GM12878 (cell line): ENCODE results near the gene CFI. TPM values are rescaled to one million over a fixed set of nuclear protein-coding genes. Genes with fewer than 3 reads are reported as not detected.

ENCODE experiments used
- ATAC-seq: fragments of 200-7000 bp; cut with Tn5 transposase; 3 replicates; pipeline ENCODE4 v1.9.1; 2020; ENCODE audit warnings: mild to moderate bottlenecking, moderate library complexity
- BruUV-seq: library from RNA; stranded (reverse); fragments of 400-500 nt; replicated peaks from 2 replicates; lab custom pipeline; 2021; lab: Mats Ljungman, UMichigan
- CTCF ChIA-PET: fragments of 300-600 bp; sonication (Branson Sonifier 250); formaldehyde crosslinking; extraction: SDS; loops from one replicate; lab custom pipeline; 2021; ENCODE audit warnings: inconsistent platforms; lab: Yijun Ruan, JAX
- POLR2A ChIA-PET: fragments of 350-600 bp; formaldehyde crosslinking; extraction: SDS; loops from one replicate; lab custom pipeline; 2021; ENCODE audit warnings: inconsistent platforms; lab: Charles Lee
- RAD21 ChIA-PET: fragments of 300-600 bp; sonication (Branson Sonifier 250); formaldehyde crosslinking; loops from one replicate; lab custom pipeline; 2023; ENCODE audit warnings: antibody characterized with exemption; ENCODE audit not compliant: unreplicated experiment; lab: Charles Lee
- SMC1A ChIA-PET: fragments of 300-600 bp; sonication (Branson Sonifier 250); formaldehyde crosslinking; loops from one replicate; lab custom pipeline; 2023; ENCODE audit not compliant: unreplicated experiment, uncharacterized antibody; lab: Charles Lee
- DNase-seq: peaks from one replicate; pipeline ENCODE4 v3.0.0-alpha.2; 2011; ENCODE audit warnings: low read depth, low spot score
- FAIRE-seq: peaks from 3 replicates; lab custom pipeline; 2011; peaks lifted over from hg19 to GRCh38; lab: Jason Lieb, UNC
- H2AFZ ChIP-seq: 2 replicates; pipeline ENCODE4 v1.6.0; 2011; ENCODE audit warnings: low read depth, low read length, control low read depth; ENCODE audit not compliant: control insufficient read depth
- H3K27ac ChIP-seq: 2 replicates; pipeline ENCODE4 v1.5.1; 2011; ENCODE audit warnings: control low read depth; ENCODE audit not compliant: control insufficient read depth, insufficient read depth
- H3K27me3 ChIP-seq, 2 experiments: replicated peaks in 1 of 2; 2 replicates each; pipeline versions ENCODE4 v1.6.0 to v1.6.1; 2011; ENCODE audit warnings: low read length in 1 of 2; ENCODE audit not compliant: control insufficient read depth in 2 of 2, insufficient read depth in 2 of 2
- H3K36me3 ChIP-seq, 2 experiments: 2 replicates each; pipeline ENCODE4 v1.5.1; 2011; ENCODE audit warnings: low read length in 1 of 2; ENCODE audit not compliant: control insufficient read depth in 2 of 2, insufficient read depth in 2 of 2
- H3K4me1 ChIP-seq: 2 replicates; pipeline ENCODE4 v1.6.1; 2011; ENCODE audit warnings: mild to moderate bottlenecking, low read length, moderate library complexity, mixed read lengths; ENCODE audit not compliant: control insufficient read depth, insufficient read depth
- H3K4me2 ChIP-seq: 2 replicates; pipeline ENCODE4 v1.6.0; 2011; ENCODE audit warnings: control low read depth; ENCODE audit not compliant: control insufficient read depth, insufficient read depth
- H3K4me3 ChIP-seq: fragments of 200-600 bp; sonication (generic); 2 replicates; pipeline ENCODE4 v1.5.1; 2016
- H3K79me2 ChIP-seq: 2 replicates; pipeline ENCODE4 v1.6.0; 2011; ENCODE audit warnings: low read length; ENCODE audit not compliant: control insufficient read depth, insufficient read depth
- H3K9ac ChIP-seq: 2 replicates; pipeline ENCODE4 v1.8.0; 2011; ENCODE audit warnings: low read length, control low read depth, mixed read lengths; ENCODE audit not compliant: control insufficient read depth, insufficient read depth
- H3K9me3 ChIP-seq: replicated peaks from 3 replicates; pipeline ENCODE4 v1.5.1; 2011; ENCODE audit warnings: mild to moderate bottlenecking, low read length; ENCODE audit not compliant: control insufficient read depth, insufficient read depth
- H4K20me1 ChIP-seq: 2 replicates; pipeline ENCODE4 v1.6.0; 2011; ENCODE audit not compliant: control insufficient read depth, insufficient read depth
- CBX3 ChIP-seq: fragments of 200-600 bp; sonication (generic); IDR thresholded peaks from 2 replicates; pipeline ENCODE4 v1.6.1; 2016; ENCODE audit warnings: low read depth, borderline replicate concordance
- CREM ChIP-seq: IDR thresholded peaks from 2 replicates; pipeline ENCODE4 v1.6.1; 2014; ENCODE audit warnings: antibody characterized with exemption, low read depth
- FOS ChIP-seq: IDR thresholded peaks from 3 replicates; pipeline ENCODE4 v1.6.1; 2011; ENCODE audit warnings: borderline replicate concordance; ENCODE audit not compliant: insufficient read length; ENCODE audit errors: extremely low read depth
- HDAC2 ChIP-seq: fragments of 200-600 bp; sonication (generic); IDR thresholded peaks from 2 replicates; pipeline ENCODE4 v1.6.1; 2017
- IKZF1 ChIP-seq: fragments of 450-650 bp; conservative IDR thresholded peaks from 2 replicates; pipeline ENCODE4 v1.6.1; 2017; ENCODE audit warnings: antibody characterized with exemption, mild to moderate bottlenecking
- KDM1A ChIP-seq: fragments of 200-600 bp; sonication (generic); IDR thresholded peaks from 2 replicates; pipeline ENCODE4 v1.6.1; 2016; ENCODE audit warnings: borderline replicate concordance
- MXI1 ChIP-seq: fragments of 150-350 bp; IDR thresholded peaks from 2 replicates; pipeline ENCODE4 v1.6.1; 2011; ENCODE audit warnings: low read depth, mild to moderate bottlenecking, inconsistent platforms, low read length, improper control_type of control experiment
- MYC ChIP-seq: IDR thresholded peaks from 2 replicates; pipeline ENCODE4 v1.6.1; 2011; ENCODE audit warnings: mild to moderate bottlenecking, low read length, moderate library complexity, inconsistent platforms; ENCODE audit not compliant: insufficient read depth, insufficient replicate concordance, insufficient read length, severe bottlenecking
- NBN ChIP-seq: fragments of 450-650 bp; IDR thresholded peaks from 2 replicates; pipeline ENCODE4 v1.6.1; 2016
- POU2F2 ChIP-seq: IDR thresholded peaks from 3 replicates; pipeline ENCODE4 v1.6.1; 2011; ENCODE audit warnings: low read depth, mild to moderate bottlenecking, low read length, borderline replicate concordance
- RAD21 ChIP-seq: IDR thresholded peaks from 2 replicates; pipeline ENCODE4 v1.6.1; 2011; ENCODE audit warnings: mild to moderate bottlenecking, low read depth, low read length, moderate library complexity; ENCODE audit not compliant: insufficient read depth
- RAD51 ChIP-seq: fragments of 450-650 bp; IDR thresholded peaks from 2 replicates; pipeline ENCODE4 v1.6.1; 2016; ENCODE audit warnings: moderate library complexity, mild to moderate bottlenecking, inconsistent platforms
- RBBP5 ChIP-seq: fragments of 200-600 bp; sonication (generic); conservative IDR thresholded peaks from 2 replicates; pipeline ENCODE4 v1.6.1; 2016
- SUZ12 ChIP-seq: fragments of 200-600 bp; sonication (generic); IDR thresholded peaks from one replicate; pipeline ENCODE4 v1.6.1; 2018; ENCODE audit warnings: antibody characterized with exemption, mild to moderate bottlenecking; ENCODE audit not compliant: unreplicated experiment
- TARDBP ChIP-seq: IDR thresholded peaks from 2 replicates; pipeline ENCODE4 v1.6.1; 2016; ENCODE audit warnings: borderline replicate concordance
- WGBS: methylation state at CpG from one replicate; pipeline ENCODE4 v1.1.6; 2016; ENCODE audit warnings: low lambda C conversion rate; ENCODE audit not compliant: insufficient replicate concordance, insufficient coverage; ENCODE audit errors: missing lambda C conversion rate; 5-methylcytosine and 5-hydroxymethylcytosine counted together
- in situ Hi-C: fragments of 300-500 bp; cut with MboI; formaldehyde crosslinking; loops from 9 replicates; pipeline ENCODE4 v1.14.3; 2018; ENCODE audit warnings: mixed read lengths
- intact Hi-C: fragments of 100-400 bp; cut with micrococcal nuclease; formaldehyde crosslinking; loops from one replicate; pipeline ENCODE4 v1.14.2; 2022; ENCODE audit not compliant: unreplicated experiment
- polyA plus RNA-seq, 11 experiments: library from polyadenylated mRNA; depleted of rRNA in 4 of 11; unstranded in 6 of 11; stranded (reverse) in 5 of 11; fragments of >200 nt; fragmentation: Nextera tagmentation in 4 of 11; fragmentation: Illumina TruSeq in 1 of 11; extraction: Ambion mirVana in 4 of 11; extraction: Trizol in 1 of 11; gene quantifications; 1 replicate in 1 of 11; 2 replicates in 10 of 11; pipeline versions ENCODE4 v1.2.1 to v1.2.3, GENCODE V29; 2011 to 2016; ENCODE audit warnings: inconsistent platforms in 2 of 11, missing spikeins in 2 of 11, low read depth in 1 of 11
- total RNA-seq, 4 experiments: library from RNA; depleted of rRNA in 3 of 4; stranded (reverse); fragments of >200 nt in 3 of 4; fragmentation: Illumina TruSeq in 1 of 4; extraction: Trizol in 1 of 4; gene quantifications; 2 replicates each; pipeline versions ENCODE4 v1.2.1 to v1.2.3, GENCODE V29; 2013 to 2021
- TF ChIP-seq, protein P1 (sequence below): fragments of 450-650 bp; IDR thresholded peaks from 2 replicates; pipeline ENCODE4 v1.6.1; 2016; ENCODE audit warnings: mild to moderate bottlenecking
- TF ChIP-seq, protein P2 (sequence below): fragments of 450-650 bp; formaldehyde crosslinking; IDR thresholded peaks from 2 replicates; pipeline ENCODE4 v1.4.0; 2020; ENCODE audit warnings: mild to moderate bottlenecking, moderate library complexity
- TF ChIP-seq, protein P3 (sequence below): fragments of 450-650 bp; formaldehyde crosslinking; IDR thresholded peaks from 2 replicates; pipeline ENCODE4 v1.4.0; 2022; ENCODE audit warnings: mild to moderate bottlenecking, moderate library complexity

CFI gene
- total and polyA plus RNA-seq, 10 of the 15 experiments (the other 5 are each of a cell fraction or from before 2014, with no cell fraction given): 0.15 to 0.28 TPM; not detected in 8

DNA sequence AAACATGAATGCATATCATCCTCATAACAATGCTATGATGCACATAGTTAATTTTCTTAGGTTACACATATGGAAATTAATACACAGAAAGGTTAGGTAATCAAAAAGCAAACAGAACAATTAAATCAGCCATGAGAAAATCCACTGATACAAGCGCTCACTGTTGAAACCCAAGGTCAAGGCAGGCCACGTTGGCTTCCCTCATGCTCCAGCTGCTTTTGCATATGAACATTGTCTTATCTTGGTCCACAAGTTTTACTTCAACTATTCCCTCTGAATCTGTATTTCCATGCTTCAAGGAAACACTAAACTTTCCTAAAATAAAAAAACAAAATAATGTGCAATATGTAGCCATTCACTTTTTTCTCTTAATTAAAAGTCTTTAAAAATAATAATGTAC is 37.4 kb downstream of the CFI start:
- ChIA-PET POLR2A (no interaction called here), CTCF (no interaction called here), RAD21 (no interaction called here), SMC1A (interaction anchor here (1.2 kb wide), 1 partner anchor 12 kb away, joined by 3 read pairs; no protein-coding TSS in a partner anchor)
- Histone ChIP-seq H3K9me3 (no peaks in the 10 kb centered on the region), H3K79me2 (no peaks in the 10 kb centered on the region), H3K27me3 (no peaks in the 10 kb centered on the region), H3K4me1 (no peaks in the 10 kb centered on the region), H2AFZ (no peak overlapping the region), H3K4me3 (no peak overlapping the region), H3K27ac (no peak overlapping the region), H3K36me3 (no peaks in the 10 kb centered on the region), H4K20me1 (no peaks in the 10 kb centered on the region), H3K9ac (no peak overlapping the region), H3K4me2 (no peak overlapping the region)
- ATAC-seq (no peak), DNase-seq (no peak), FAIRE-seq (no peak)
- in situ Hi-C loops (no loop called here), intact Hi-C loops (no loop called here)
- BruUV-seq: no TSS peak
- WGBS: 50% methylated on average over 2 of the region's 2 CpGs
- TF ChIP-seq, protein P1, sequence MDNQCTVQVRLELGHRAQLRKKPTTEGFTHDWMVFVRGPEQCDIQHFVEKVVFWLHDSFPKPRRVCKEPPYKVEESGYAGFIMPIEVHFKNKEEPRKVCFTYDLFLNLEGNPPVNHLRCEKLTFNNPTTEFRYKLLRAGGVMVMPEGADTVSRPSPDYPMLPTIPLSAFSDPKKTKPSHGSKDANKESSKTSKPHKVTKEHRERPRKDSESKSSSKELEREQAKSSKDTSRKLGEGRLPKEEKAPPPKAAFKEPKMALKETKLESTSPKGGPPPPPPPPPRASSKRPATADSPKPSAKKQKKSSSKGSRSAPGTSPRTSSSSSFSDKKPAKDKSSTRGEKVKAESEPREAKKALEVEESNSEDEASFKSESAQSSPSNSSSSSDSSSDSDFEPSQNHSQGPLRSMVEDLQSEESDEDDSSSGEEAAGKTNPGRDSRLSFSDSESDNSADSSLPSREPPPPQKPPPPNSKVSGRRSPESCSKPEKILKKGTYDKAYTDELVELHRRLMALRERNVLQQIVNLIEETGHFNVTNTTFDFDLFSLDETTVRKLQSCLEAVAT: no peak
- TF ChIP-seq FOS (no peak), NBN (no peak), HDAC2 (no peak), KDM1A (no peak), RBBP5 (no peak), MXI1 (no peak), MYC (no peak), RAD21 (no peak), POU2F2 (no peak), TARDBP (no peak), RAD51 (no peak), SUZ12 (no peak), CREM (no peak), IKZF1 (no peak), CBX3 (no peak)
- TF ChIP-seq, protein P2, sequence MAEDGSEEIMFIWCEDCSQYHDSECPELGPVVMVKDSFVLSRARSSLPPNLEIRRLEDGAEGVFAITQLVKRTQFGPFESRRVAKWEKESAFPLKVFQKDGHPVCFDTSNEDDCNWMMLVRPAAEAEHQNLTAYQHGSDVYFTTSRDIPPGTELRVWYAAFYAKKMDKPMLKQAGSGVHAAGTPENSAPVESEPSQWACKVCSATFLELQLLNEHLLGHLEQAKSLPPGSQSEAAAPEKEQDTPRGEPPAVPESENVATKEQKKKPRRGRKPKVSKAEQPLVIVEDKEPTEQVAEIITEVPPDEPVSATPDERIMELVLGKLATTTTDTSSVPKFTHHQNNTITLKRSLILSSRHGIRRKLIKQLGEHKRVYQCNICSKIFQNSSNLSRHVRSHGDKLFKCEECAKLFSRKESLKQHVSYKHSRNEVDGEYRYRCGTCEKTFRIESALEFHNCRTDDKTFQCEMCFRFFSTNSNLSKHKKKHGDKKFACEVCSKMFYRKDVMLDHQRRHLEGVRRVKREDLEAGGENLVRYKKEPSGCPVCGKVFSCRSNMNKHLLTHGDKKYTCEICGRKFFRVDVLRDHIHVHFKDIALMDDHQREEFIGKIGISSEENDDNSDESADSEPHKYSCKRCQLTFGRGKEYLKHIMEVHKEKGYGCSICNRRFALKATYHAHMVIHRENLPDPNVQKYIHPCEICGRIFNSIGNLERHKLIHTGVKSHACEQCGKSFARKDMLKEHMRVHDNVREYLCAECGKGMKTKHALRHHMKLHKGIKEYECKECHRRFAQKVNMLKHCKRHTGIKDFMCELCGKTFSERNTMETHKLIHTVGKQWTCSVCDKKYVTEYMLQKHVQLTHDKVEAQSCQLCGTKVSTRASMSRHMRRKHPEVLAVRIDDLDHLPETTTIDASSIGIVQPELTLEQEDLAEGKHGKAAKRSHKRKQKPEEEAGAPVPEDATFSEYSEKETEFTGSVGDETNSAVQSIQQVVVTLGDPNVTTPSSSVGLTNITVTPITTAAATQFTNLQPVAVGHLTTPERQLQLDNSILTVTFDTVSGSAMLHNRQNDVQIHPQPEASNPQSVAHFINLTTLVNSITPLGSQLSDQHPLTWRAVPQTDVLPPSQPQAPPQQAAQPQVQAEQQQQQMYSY (CRISPR knock-in tag): no peak
- TF ChIP-seq, protein P3, sequence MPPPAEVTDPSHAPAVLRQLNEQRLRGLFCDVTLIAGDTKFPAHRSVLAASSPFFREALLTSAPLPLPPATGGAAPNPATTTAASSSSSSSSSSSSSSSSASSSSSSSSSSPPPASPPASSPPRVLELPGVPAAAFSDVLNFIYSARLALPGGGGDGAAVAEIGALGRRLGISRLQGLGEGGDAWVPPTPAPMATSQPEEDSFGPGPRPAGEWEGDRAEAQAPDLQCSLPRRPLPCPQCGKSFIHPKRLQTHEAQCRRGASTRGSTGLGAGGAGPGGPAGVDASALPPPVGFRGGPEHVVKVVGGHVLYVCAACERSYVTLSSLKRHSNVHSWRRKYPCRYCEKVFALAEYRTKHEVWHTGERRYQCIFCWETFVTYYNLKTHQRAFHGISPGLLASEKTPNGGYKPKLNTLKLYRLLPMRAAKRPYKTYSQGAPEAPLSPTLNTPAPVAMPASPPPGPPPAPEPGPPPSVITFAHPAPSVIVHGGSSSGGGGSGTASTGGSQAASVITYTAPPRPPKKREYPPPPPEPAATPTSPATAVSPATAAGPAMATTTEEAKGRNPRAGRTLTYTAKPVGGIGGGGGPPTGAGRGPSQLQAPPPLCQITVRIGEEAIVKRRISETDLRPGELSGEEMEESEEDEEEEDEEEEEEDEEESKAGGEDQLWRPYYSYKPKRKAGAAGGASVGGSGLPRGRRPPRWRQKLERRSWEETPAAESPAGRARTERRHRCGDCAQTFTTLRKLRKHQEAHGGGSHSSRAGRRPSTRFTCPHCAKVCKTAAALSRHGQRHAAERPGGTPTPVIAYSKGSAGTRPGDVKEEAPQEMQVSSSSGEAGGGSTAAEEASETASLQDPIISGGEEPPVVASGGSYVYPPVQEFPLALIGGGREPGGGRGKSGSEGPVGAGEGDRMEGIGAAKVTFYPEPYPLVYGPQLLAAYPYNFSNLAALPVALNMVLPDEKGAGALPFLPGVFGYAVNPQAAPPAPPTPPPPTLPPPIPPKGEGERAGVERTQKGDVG: no peak
